IPS-15b (cell line): ENCODE data around the gene LILRB3.

Experiments used
- H3K27me3 ChIP-seq: one replicate; pipeline ENCODE4 v1.6.1; 2013; ENCODE audit warnings: low read length; ENCODE audit not compliant: control insufficient read depth, insufficient read depth
- H3K36me3 ChIP-seq: one replicate; pipeline ENCODE4 v1.6.1; 2013; ENCODE audit warnings: low read length; ENCODE audit not compliant: control insufficient read depth, insufficient read depth
- H3K4me1 ChIP-seq: one replicate; pipeline ENCODE4 v1.6.1; 2013; ENCODE audit warnings: mild to moderate bottlenecking, low read length; ENCODE audit not compliant: control insufficient read depth, insufficient read depth
- H3K4me3 ChIP-seq: one replicate; pipeline ENCODE4 v1.5.1; 2013; ENCODE audit warnings: low read depth, low read length
- H3K9ac ChIP-seq: one replicate; pipeline ENCODE4 v1.6.1; 2013; ENCODE audit warnings: low read depth, mild to moderate bottlenecking, low read length
- H3K9me3 ChIP-seq: one replicate; pipeline ENCODE4 v1.6.1; 2013; ENCODE audit warnings: mild to moderate bottlenecking, low read length; ENCODE audit not compliant: control insufficient read depth, insufficient read depth

LILRB3 gene

GRCh38 chr19:54168174-54168917 is 54.5 kb downstream of the LILRB3 start:
- peaks cover 4% of the 10 kb centered on the region for H3K27me3 ChIP-seq
- no peaks in the 10 kb centered on the region for H3K9me3 ChIP-seq
- peaks cover 3% of the 10 kb centered on the region for H3K4me1 ChIP-seq
- H3K36me3 ChIP-seq: no peaks in the 10 kb centered on the region
- H3K9ac ChIP-seq: no peak overlapping the region
- H3K4me3 ChIP-seq: no peak overlapping the region
